Naive thymus-derived CD4-positive, alpha-beta T cell (primary cell): Measurements from ENCODE around the gene RAB31. TPM values are rescaled to one million over a fixed set of nuclear protein-coding genes. Genes with fewer than 3 reads are reported as not detected.

Source experiments
- ATAC-seq: fragments of 150-1000 bp; cut with Tn5 transposase; 2 replicates; pipeline ENCODE4 v1.10.0; 2021; ENCODE audit warnings: mild to moderate bottlenecking, moderate library complexity
- CTCF ChIA-PET: fragments of 350-600 bp; sonication (Branson Sonifier 250); formaldehyde crosslinking; loops from one replicate; lab custom pipeline; 2021; ENCODE audit warnings: antibody characterized with exemption; lab: Charles Lee
- POLR2A ChIA-PET: fragments of 350-600 bp; sonication (Branson Sonifier 250); formaldehyde crosslinking; loops from one replicate; lab custom pipeline; 2021; ENCODE audit warnings: antibody characterized with exemption, inconsistent platforms; lab: Charles Lee
- DNase-seq, 9 donors: peaks; one replicate each; pipeline versions ENCODE4 v3.0.0 to v3.0.0-alpha.2; 2020 to 2022; ENCODE audit warnings: mixed read lengths in 1 of 9
- H3K27ac ChIP-seq: one replicate; pipeline ENCODE4 v1.7.0; 2013; ENCODE audit warnings: mild to moderate bottlenecking, low read depth, low read length, moderate library complexity
- H3K27me3 ChIP-seq, 2 donors: one replicate each; pipeline ENCODE4 v1.7.0; 2013; ENCODE audit warnings: low read length in 2 of 2, mild to moderate bottlenecking in 2 of 2, moderate library complexity in 2 of 2; ENCODE audit not compliant: control insufficient read depth in 2 of 2, insufficient read depth in 2 of 2
- H3K36me3 ChIP-seq, 3 experiments: 1 replicate in 2 of 3; 2 replicates in 1 of 3; pipeline ENCODE4 v1.7.0; 2013; ENCODE audit warnings: low read length in 3 of 3, mild to moderate bottlenecking in 3 of 3, moderate library complexity in 1 of 3; ENCODE audit not compliant: insufficient read depth in 3 of 3, control insufficient read depth in 2 of 3
- H3K4me1 ChIP-seq, 2 donors: one replicate each; pipeline ENCODE4 v1.7.0; 2013; ENCODE audit warnings: low read length in 2 of 2, mild to moderate bottlenecking in 2 of 2, moderate library complexity in 1 of 2; ENCODE audit not compliant: control insufficient read depth in 2 of 2, insufficient read depth in 2 of 2
- H3K4me3 ChIP-seq: 2 replicates; pipeline ENCODE4 v1.7.0; 2013; ENCODE audit warnings: mild to moderate bottlenecking, low read length
- H3K9me3 ChIP-seq, 3 experiments: 1 replicate in 2 of 3; 2 replicates in 1 of 3; pipeline ENCODE4 v1.7.0; 2013; ENCODE audit warnings: low read length in 3 of 3; ENCODE audit not compliant: control insufficient read depth in 2 of 3
- H3K27ac Mint-ChIP-seq, 9 donors: one replicate each; pipeline ENCODE4 v1.8.0; 2020 to 2022; ENCODE audit warnings: mixed read lengths in 9 of 9, mild to moderate bottlenecking in 8 of 9, moderate library complexity in 5 of 9, inconsistent platforms in 2 of 9
- H3K27me3 Mint-ChIP-seq, 5 donors: one replicate each; pipeline ENCODE4 v1.8.0; 2021 to 2022; ENCODE audit warnings: mixed read lengths in 5 of 5, mild to moderate bottlenecking in 1 of 5
- H3K36me3 Mint-ChIP-seq, 5 donors: one replicate each; pipeline ENCODE4 v1.8.0; 2020 to 2022; ENCODE audit warnings: mixed read lengths in 5 of 5, mild to moderate bottlenecking in 3 of 5, inconsistent platforms in 1 of 5
- H3K4me1 Mint-ChIP-seq, 7 donors: one replicate each; pipeline ENCODE4 v1.8.0; 2020 to 2022; ENCODE audit warnings: mixed read lengths in 7 of 7, mild to moderate bottlenecking in 3 of 7, inconsistent platforms in 1 of 7
- H3K4me3 Mint-ChIP-seq, 10 donors: one replicate each; pipeline ENCODE4 v1.8.0; 2020 to 2022; ENCODE audit warnings: mild to moderate bottlenecking in 10 of 10, mixed read lengths in 10 of 10, moderate library complexity in 6 of 10, inconsistent platforms in 2 of 10
- H3K9me3 Mint-ChIP-seq, 11 donors: one replicate each; pipeline ENCODE4 v1.8.0; 2020 to 2022; ENCODE audit warnings: mixed read lengths in 11 of 11, mild to moderate bottlenecking in 4 of 11, inconsistent platforms in 1 of 11, moderate library complexity in 1 of 11
- intact Hi-C, 2 donors: fragments of 100-400 bp; cut with micrococcal nuclease; formaldehyde crosslinking; loops; one replicate each; pipeline ENCODE4 v1.15.1; 2023
- polyA plus RNA-seq, 2 donors: library from polyadenylated mRNA; unstranded; fragments of 300-500 nt; fragmentation: Illumina TruSeq; gene quantifications; one replicate each; pipeline ENCODE4 v1.2.3, GENCODE V29; 2021
- total RNA-seq, 6 experiments: library from RNA in 5 of 6; stranded (reverse) in 5 of 6; gene quantifications; 1 replicate in 5 of 6; 2 replicates in 1 of 6; pipeline ENCODE4 v1.2.3 and lab custom pipeline; 2021 to 2026

The RAB31 gene
- total and polyA plus RNA-seq, 7 experiments from 2014 or later, result 0.41 to 48.6 (median 2.3) TPM

GRCh38 chr18:9878095-9878494, 170.0 kb downstream of the RAB31 start:
- intact Hi-C loops, result no loop called here
- Mint-ChIP-seq H3K9me3 (no peaks in the 10 kb centered on the region), H3K4me3 (no peak overlapping the region), H3K27me3 (peaks cover 0 to 19% (median 6%) of the 10 kb centered on the region in 5 donors), H3K4me1 (peaks cover 0 to 15% (median 0%) of the 10 kb centered on the region in 7 donors), H3K27ac (no peak overlapping the region), H3K36me3 (no peaks in the 10 kb centered on the region)
- CTCF ChIA-PET, result no interaction called here
- H3K27me3 ChIP-seq, result no peaks in the 10 kb centered on the region
- DNase-seq (no peak), ATAC-seq (no peak)
- POLR2A ChIA-PET, result no interaction called here
- H3K4me1 ChIP-seq, result no peaks in the 10 kb centered on the region
- no peak overlapping the region for H3K4me3 ChIP-seq
- no peaks in the 10 kb centered on the region for H3K36me3 ChIP-seq
- no peaks in the 10 kb centered on the region for H3K9me3 ChIP-seq
- no peak overlapping the region for H3K27ac ChIP-seq

- DNase-seq (no peak), ATAC-seq (no peak)
- no peaks in the 10 kb centered on the region for H3K4me1 ChIP-seq
- H3K9me3 Mint-ChIP-seq, result no peaks in the 10 kb centered on the region
- no peak overlapping the region for H3K4me3 Mint-ChIP-seq
- intact Hi-C loops, result no loop called here
- ChIA-PET POLR2A (no interaction called here), CTCF (no interaction called here)
- peaks cover 0 to 19% (median 4%) of the 10 kb centered on the region in 5 donors for H3K27me3 Mint-ChIP-seq
- H3K36me3 ChIP-seq, result no peaks in the 10 kb centered on the region
- no peaks in the 10 kb centered on the region for H3K36me3 Mint-ChIP-seq
- H3K4me1 Mint-ChIP-seq, result peaks cover 0 to 15% (median 0%) of the 10 kb centered on the region in 7 donors
- no peaks in the 10 kb centered on the region for H3K9me3 ChIP-seq
- no peak overlapping the region for H3K27ac Mint-ChIP-seq
- H3K4me3 ChIP-seq, result no peak overlapping the region
- H3K27ac ChIP-seq, result no peak overlapping the region
- H3K27me3 ChIP-seq, result no peaks in the 10 kb centered on the region
Measured at GRCh38 chr18:9878783-9879242, 170.7 kb downstream of the RAB31 start.

- intact Hi-C loops, result no loop called here
- CTCF ChIA-PET, result no interaction called here
- Histone ChIP-seq H3K4me3 (no peak overlapping the region), H3K27ac (no peak overlapping the region), H3K27me3 (no peaks in the 10 kb centered on the region), H3K9me3 (no peaks in the 10 kb centered on the region), H3K4me1 (no peaks in the 10 kb centered on the region), H3K36me3 (no peaks in the 10 kb centered on the region)
- H3K4me3 Mint-ChIP-seq, result no peak overlapping the region
- H3K27me3 Mint-ChIP-seq, result peaks cover 0 to 6% (median 0%) of the 10 kb centered on the region in 5 donors
- no peak for DNase-seq
- peaks cover 0 to 3% (median 0%) of the 10 kb centered on the region in 11 donors for H3K9me3 Mint-ChIP-seq
- H3K36me3 Mint-ChIP-seq, result peaks cover 0 to 2% (median 0%) of the 10 kb centered on the region in 5 donors
- peaks cover 0 to 4% (median 0%) of the 10 kb centered on the region in 7 donors for H3K4me1 Mint-ChIP-seq
- no peak overlapping the region for H3K27ac Mint-ChIP-seq
- no peak for ATAC-seq
- POLR2A ChIA-PET, result no interaction called here
Measured at GRCh38 chr18:9884090-9884489, 176.0 kb downstream of the RAB31 start.

- intact Hi-C loops, result no loop called here
- H3K27me3 Mint-ChIP-seq, result peaks cover 0 to 6% (median 0%) of the 10 kb centered on the region in 5 donors
- no peak overlapping the region for H3K27ac ChIP-seq
- DNase-seq (no peak), ATAC-seq (no peak)
- no peak overlapping the region for H3K4me3 ChIP-seq
- no peaks in the 10 kb centered on the region for H3K36me3 ChIP-seq
- ChIA-PET POLR2A (no interaction called here), CTCF (no interaction called here)
- H3K4me3 Mint-ChIP-seq, result no peak overlapping the region
- peaks cover 0 to 2% (median 0%) of the 10 kb centered on the region in 5 donors for H3K36me3 Mint-ChIP-seq
- peaks cover 0 to 4% (median 0%) of the 10 kb centered on the region in 7 donors for H3K4me1 Mint-ChIP-seq
- H3K9me3 Mint-ChIP-seq, result peaks cover 0 to 3% (median 0%) of the 10 kb centered on the region in 11 donors
- no peaks in the 10 kb centered on the region for H3K4me1 ChIP-seq
- H3K27me3 ChIP-seq, result no peaks in the 10 kb centered on the region
- H3K27ac Mint-ChIP-seq, result no peak overlapping the region
- no peaks in the 10 kb centered on the region for H3K9me3 ChIP-seq
Measured at GRCh38 chr18:9884532-9885140, 176.5 kb downstream of the RAB31 start.

GRCh38 chr18:9885170-9886004, 177.3 kb downstream of the RAB31 start, which contains the start of gene TXNDC2:
Gene TXNDC2, plus strand, starts transcription at chr18:9885973. Its CDS starts 708 bp downstream, at chr18:9886681.
- no peak for ATAC-seq
- POLR2A ChIA-PET, result no interaction called here

GRCh38 chr18:9886005-9886348, 177.9 kb downstream of the RAB31 start:
- H3K36me3 Mint-ChIP-seq, result peaks cover 0 to 2% (median 0%) of the 10 kb centered on the region in 5 donors
- peaks cover 0 to 4% (median 0%) of the 10 kb centered on the region in 7 donors for H3K4me1 Mint-ChIP-seq
- ChIA-PET CTCF (interaction anchor here (0.7 kb wide), 1 partner anchor 12 kb away, joined by 3 read pairs; no protein-coding TSS in a partner anchor), POLR2A (no interaction called here)
- Histone ChIP-seq H3K36me3 (no peaks in the 10 kb centered on the region), H3K4me3 (no peak overlapping the region), H3K9me3 (no peaks in the 10 kb centered on the region), H3K4me1 (no peaks in the 10 kb centered on the region), H3K27me3 (no peaks in the 10 kb centered on the region), H3K27ac (no peak overlapping the region)
- H3K27ac Mint-ChIP-seq, result no peak overlapping the region
- no peak overlapping the region for H3K4me3 Mint-ChIP-seq
- peaks cover 0 to 3% (median 0%) of the 10 kb centered on the region in 11 donors for H3K9me3 Mint-ChIP-seq
- intact Hi-C loops, result no loop called here
- DNase-seq (no peak), ATAC-seq (no peak)
- H3K27me3 Mint-ChIP-seq, result peaks cover 0 to 6% (median 0%) of the 10 kb centered on the region in 5 donors

More at GRCh38 chr18:9885170-9886004, 177.3 kb downstream of the RAB31 start, which contains the start of gene TXNDC2:
- Mint-ChIP-seq H3K36me3 (peaks cover 0 to 2% (median 0%) of the 10 kb centered on the region in 5 donors), H3K27ac (no peak within 1 kb of the TSS), H3K9me3 (peaks cover 0 to 3% (median 0%) of the 10 kb centered on the region in 11 donors), H3K4me3 (no peak within 1 kb of the TSS), H3K27me3 (peaks cover 0 to 6% (median 0%) of the 10 kb centered on the region in 5 donors), H3K4me1 (peaks cover 0 to 4% (median 0%) of the 10 kb centered on the region in 7 donors)
- Histone ChIP-seq H3K27me3 (no peaks in the 10 kb centered on the region), H3K4me3 (no peak within 1 kb of the TSS), H3K9me3 (no peaks in the 10 kb centered on the region), H3K27ac (no peak within 1 kb of the TSS), H3K36me3 (no peaks in the 10 kb centered on the region), H3K4me1 (no peaks in the 10 kb centered on the region)
- intact Hi-C loops, result no loop called here
- CTCF ChIA-PET, result interaction anchor here (0.7 kb wide), 1 partner anchor 12 kb away, joined by 3 read pairs; no protein-coding TSS in a partner anchor
- no peak for DNase-seq
